ENCODE data around the gene ADAMTS15. TPM values are rescaled to one million over a fixed set of nuclear protein-coding genes. Genes with fewer than 3 reads are reported as not detected.
A peak's percentile ranks its signal among the peaks of the same experiment; 100 is the strongest.

ADAMTS15 gene
- total RNA-seq, 1 donor from 2014 or later, result not detected

GRCh38 chr11:130422251-130422995 lies 26.0 kb upstream of the ADAMTS15 start:
- Mint-ChIP-seq H3K9me3 (no peaks in the 10 kb centered on the region), H3K27ac (no peak overlapping the region), H3K4me3 (ENCODE audit: low read depth) (no peak overlapping the region), H3K27me3 (ENCODE audit: low read depth) (peaks cover 24% of the 10 kb centered on the region), H3K36me3 (ENCODE audit: low read depth) (no peaks in the 10 kb centered on the region), H3K4me1 (ENCODE audit: low read depth) (peaks cover 3% of the 10 kb centered on the region)
- no peak for DNase-seq (ENCODE audit: low spot score)
- intact Hi-C loops (cut with micrococcal nuclease), result no loop called here

- no peak overlapping the region for H3K4me3 Mint-ChIP-seq (ENCODE audit: low read depth)
- no peak for DNase-seq (ENCODE audit: low spot score)
- intact Hi-C loops (cut with micrococcal nuclease), result no loop called here
- peaks cover 5% of the 10 kb centered on the region for H3K4me1 Mint-ChIP-seq (ENCODE audit: low read depth)
- H3K27ac Mint-ChIP-seq, result no peak overlapping the region
- H3K9me3 Mint-ChIP-seq, result no peaks in the 10 kb centered on the region
- peaks cover 27% of the 10 kb centered on the region for H3K27me3 Mint-ChIP-seq (ENCODE audit: low read depth)
- H3K36me3 Mint-ChIP-seq (ENCODE audit: low read depth), result no peaks in the 10 kb centered on the region
These were observed 24.8 kb upstream of the ADAMTS15 start for GRCh38 chr11:130423541-130424142.

- DNase-seq (ENCODE audit: low spot score), result no peak
- H3K27me3 Mint-ChIP-seq (ENCODE audit: low read depth), result peaks cover 37% of the 10 kb centered on the region
- no peak overlapping the region for H3K4me3 Mint-ChIP-seq (ENCODE audit: low read depth)
- no peaks in the 10 kb centered on the region for H3K36me3 Mint-ChIP-seq (ENCODE audit: low read depth)
- peaks cover 14% of the 10 kb centered on the region for H3K4me1 Mint-ChIP-seq (ENCODE audit: low read depth)
- intact Hi-C loops (cut with micrococcal nuclease), result no loop called here
- no peaks in the 10 kb centered on the region for H3K9me3 Mint-ChIP-seq
- H3K27ac Mint-ChIP-seq, result no peak overlapping the region
These were observed 23.8 kb upstream of the ADAMTS15 start for GRCh38 chr11:130424613-130425140.

- intact Hi-C loops (cut with micrococcal nuclease), result no loop called here
- peaks cover 42% of the 10 kb centered on the region for H3K27me3 Mint-ChIP-seq (ENCODE audit: low read depth)
- no peaks in the 10 kb centered on the region for H3K9me3 Mint-ChIP-seq
- no peak for DNase-seq (ENCODE audit: low spot score)
- peaks cover 14% of the 10 kb centered on the region for H3K4me1 Mint-ChIP-seq (ENCODE audit: low read depth)
- no peaks in the 10 kb centered on the region for H3K36me3 Mint-ChIP-seq (ENCODE audit: low read depth)
- H3K4me3 Mint-ChIP-seq (ENCODE audit: low read depth), result no peak overlapping the region
- no peak overlapping the region for H3K27ac Mint-ChIP-seq
These were observed 23.3 kb upstream of the ADAMTS15 start for GRCh38 chr11:130425156-130425555.

GRCh38 chr11:130426223-130426836 lies 22.1 kb upstream of the ADAMTS15 start:
- intact Hi-C loops (cut with micrococcal nuclease), result no loop called here
- Mint-ChIP-seq H3K4me1 (ENCODE audit: low read depth) (peaks cover 14% of the 10 kb centered on the region), H3K27me3 (ENCODE audit: low read depth) (peaks cover 48% of the 10 kb centered on the region), H3K9me3 (no peaks in the 10 kb centered on the region), H3K4me3 (ENCODE audit: low read depth) (no peak overlapping the region), H3K36me3 (ENCODE audit: low read depth) (no peaks in the 10 kb centered on the region), H3K27ac (no peak overlapping the region)
- no peak for DNase-seq (ENCODE audit: low spot score)

GRCh38 chr11:130426837-130427341 lies 21.6 kb upstream of the ADAMTS15 start:
- DNase-seq (ENCODE audit: low spot score), result no peak
- H3K9me3 Mint-ChIP-seq, result no peaks in the 10 kb centered on the region
- intact Hi-C loops (cut with micrococcal nuclease), result no loop called here
- H3K36me3 Mint-ChIP-seq (ENCODE audit: low read depth), result no peaks in the 10 kb centered on the region
- peaks cover 14% of the 10 kb centered on the region for H3K4me1 Mint-ChIP-seq (ENCODE audit: low read depth)
- peaks cover 49% of the 10 kb centered on the region for H3K27me3 Mint-ChIP-seq (ENCODE audit: low read depth)
- no peak overlapping the region for H3K27ac Mint-ChIP-seq
- peak overlapping the region; percentile 16 for H3K4me3 Mint-ChIP-seq (ENCODE audit: low read depth)

GRCh38 chr11:130427581-130428315 lies 20.7 kb upstream of the ADAMTS15 start:
- Mint-ChIP-seq H3K27ac (no peak overlapping the region), H3K27me3 (ENCODE audit: low read depth) (peaks cover 49% of the 10 kb centered on the region), H3K4me1 (ENCODE audit: low read depth) (peaks cover 14% of the 10 kb centered on the region), H3K36me3 (ENCODE audit: low read depth) (no peaks in the 10 kb centered on the region), H3K4me3 (ENCODE audit: low read depth) (no peak overlapping the region), H3K9me3 (no peaks in the 10 kb centered on the region)
- intact Hi-C loops (cut with micrococcal nuclease), result no loop called here
- no peak for DNase-seq (ENCODE audit: low spot score)

- no peak for DNase-seq (ENCODE audit: low spot score)
- no peak within 1 kb of the TSS for H3K27ac Mint-ChIP-seq
- no peaks in the 10 kb centered on the region for H3K9me3 Mint-ChIP-seq
- intact Hi-C loops (cut with micrococcal nuclease), result no loop called here
- peak within 1 kb of the TSS; percentile 51 for H3K4me3 Mint-ChIP-seq (ENCODE audit: low read depth)
- peaks cover 14% of the 10 kb centered on the region for H3K4me1 Mint-ChIP-seq (ENCODE audit: low read depth)
- H3K27me3 Mint-ChIP-seq (ENCODE audit: low read depth), result peaks cover 49% of the 10 kb centered on the region
- H3K36me3 Mint-ChIP-seq (ENCODE audit: low read depth), result no peaks in the 10 kb centered on the region
These were observed 19.9 kb upstream of the ADAMTS15 start, which contains the start of gene ADAMTS8 for GRCh38 chr11:130428316-130429119. TSS of gene ADAMTS8 (minus strand) at chr11:130428609. CDS start at chr11:130428286, 323 bp downstream.

GRCh38 chr11:130429120-130429681 lies 19.2 kb upstream of the ADAMTS15 start:
- Mint-ChIP-seq H3K36me3 (ENCODE audit: low read depth) (no peaks in the 10 kb centered on the region), H3K4me1 (ENCODE audit: low read depth) (peaks cover 14% of the 10 kb centered on the region), H3K4me3 (ENCODE audit: low read depth) (peak overlapping the region; percentile 30), H3K9me3 (no peaks in the 10 kb centered on the region), H3K27ac (no peak overlapping the region), H3K27me3 (ENCODE audit: low read depth) (peaks cover 49% of the 10 kb centered on the region)
- intact Hi-C loops (cut with micrococcal nuclease), result no loop called here
- DNase-seq (ENCODE audit: low spot score), result no peak

- no peak for DNase-seq (ENCODE audit: low spot score)
- Mint-ChIP-seq H3K4me1 (ENCODE audit: low read depth) (peaks cover 14% of the 10 kb centered on the region), H3K27me3 (ENCODE audit: low read depth) (peaks cover 48% of the 10 kb centered on the region), H3K27ac (no peak overlapping the region), H3K4me3 (ENCODE audit: low read depth) (no peak overlapping the region), H3K9me3 (no peaks in the 10 kb centered on the region), H3K36me3 (ENCODE audit: low read depth) (no peaks in the 10 kb centered on the region)
- intact Hi-C loops (cut with micrococcal nuclease), result loop anchor here (2.0 kb wide), 1 partner anchor 217 kb away; no protein-coding TSS in a partner anchor
These were observed 18.5 kb upstream of the ADAMTS15 start for GRCh38 chr11:130429983-130430382.

- H3K9me3 Mint-ChIP-seq, result no peaks in the 10 kb centered on the region
- H3K27ac Mint-ChIP-seq, result no peak overlapping the region
- no peak overlapping the region for H3K4me3 Mint-ChIP-seq (ENCODE audit: low read depth)
- H3K4me1 Mint-ChIP-seq (ENCODE audit: low read depth), result peaks cover 16% of the 10 kb centered on the region
- peak; percentile 50 for DNase-seq (ENCODE audit: low spot score)
- H3K36me3 Mint-ChIP-seq (ENCODE audit: low read depth), result no peaks in the 10 kb centered on the region
- intact Hi-C loops (cut with micrococcal nuclease), result loop anchor here (2.0 kb wide), 1 partner anchor 219 kb away; no protein-coding TSS in a partner anchor
- peaks cover 40% of the 10 kb centered on the region for H3K27me3 Mint-ChIP-seq (ENCODE audit: low read depth)
These were observed 17.1 kb upstream of the ADAMTS15 start for GRCh38 chr11:130431331-130431773.

Measured in activated T-helper 2 cell treated with anti-CD3 and anti-CD28 coated beads, Interferon-gamma antibody, Interleukin-2, Interleukin-4, amounts not matched to agents 10 μg/mL and 5 μg/mL and 100 μg/mL, durations not matched to agents 14 hours and 24 hours and 36 hours (primary cell).